GM12891 (cell line): ENCODE data around the gene STK24.

Experiments used
- DNase-seq: peaks from one replicate; pipeline ENCODE4 v3.0.0; 2011; ENCODE audit warnings: low spot score; ENCODE audit not compliant: insufficient read length
- FAIRE-seq: peaks from 2 replicates; lab custom pipeline; 2011; peaks lifted over from hg19 to GRCh38; lab: Jason Lieb, UNC
- PAX5 ChIP-seq: IDR thresholded peaks from 2 replicates; pipeline ENCODE4 v1.6.1; 2011; ENCODE audit warnings: low read length, moderate library complexity, mild to moderate bottlenecking; ENCODE audit not compliant: insufficient read depth, severe bottlenecking
- POLR2A ChIP-seq: IDR thresholded peaks from 2 replicates; pipeline ENCODE4 v1.6.1; 2011; ENCODE audit warnings: low read depth, low read length, control low read depth
- POLR2AphosphoS5 ChIP-seq: IDR thresholded peaks from 2 replicates; pipeline ENCODE4 v1.6.1; 2011; ENCODE audit warnings: low read depth, low read length, control low read depth
- POU2F2 ChIP-seq: IDR thresholded peaks from 2 replicates; pipeline ENCODE4 v1.6.1; 2011; ENCODE audit warnings: low read depth, mild to moderate bottlenecking, control low read depth, low read length, moderate library complexity
- SPI1 ChIP-seq: IDR thresholded peaks from 2 replicates; pipeline ENCODE4 v1.6.1; 2011; ENCODE audit warnings: low read depth, low read length, control low read depth
- TAF1 ChIP-seq: IDR thresholded peaks from 2 replicates; pipeline ENCODE4 v1.6.1; 2011; ENCODE audit warnings: low read depth, low read length, control low read depth

The STK24 gene

DNA sequence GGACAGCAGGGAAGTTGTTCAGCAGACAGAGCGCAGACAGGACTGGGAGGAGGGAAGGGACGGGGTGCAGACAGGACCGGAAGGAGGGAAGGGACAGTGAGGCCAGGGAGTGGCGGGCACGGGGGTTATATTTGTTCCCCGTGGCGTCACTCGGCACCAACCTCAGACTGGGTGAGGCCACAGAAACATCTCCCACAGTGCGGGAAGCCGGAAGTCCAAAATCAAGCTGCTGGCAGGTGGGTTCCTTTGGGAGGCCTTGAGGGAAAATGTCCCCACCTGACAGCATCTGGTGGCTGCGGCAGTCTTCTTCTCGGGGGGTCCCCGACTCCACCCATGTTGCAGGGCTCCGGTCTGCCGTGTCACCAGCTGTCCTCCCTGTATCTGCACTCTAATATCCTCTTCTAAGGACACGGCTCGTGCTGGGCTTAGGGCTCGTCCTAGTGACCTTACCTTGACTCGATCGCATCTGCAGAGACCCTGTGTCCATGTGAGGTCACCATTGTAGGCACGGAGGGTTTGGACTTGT, 133.0 kb downstream of the STK24 start:
- peak; percentile 5 for FAIRE-seq
- no peak for DNase-seq
- no peak for TF ChIP-seq POLR2AphosphoS5
- TF ChIP-seq POU2F2 = no peak
- TF ChIP-seq SPI1 = no peak
- TF ChIP-seq TAF1 = no peak
- TF ChIP-seq PAX5 = no peak
- no peak for TF ChIP-seq POLR2A

DNA sequence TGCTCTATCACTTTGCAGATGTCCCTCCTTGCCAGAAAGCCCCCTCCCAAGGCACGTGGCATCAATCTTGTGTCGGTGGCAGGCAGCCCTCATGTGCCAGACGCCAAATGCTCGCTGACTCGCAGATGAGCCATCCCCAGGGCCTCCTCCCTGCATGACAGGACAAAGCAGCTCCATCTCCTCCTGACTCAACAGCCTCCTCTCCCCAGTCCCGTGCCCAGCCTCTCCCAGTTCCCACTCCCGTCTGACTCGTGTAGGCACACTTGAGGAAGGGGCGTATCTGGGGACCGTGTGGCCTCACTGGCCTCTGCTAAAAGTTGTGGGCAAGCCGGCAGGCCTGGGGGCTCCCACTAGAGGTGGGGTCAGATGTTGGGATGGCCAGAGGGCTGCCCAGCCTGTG, 133.6 kb downstream of the STK24 start:
- TF ChIP-seq SPI1 (no peak), PAX5 (no peak), POU2F2 (no peak), POLR2AphosphoS5 (no peak), POLR2A (no peak), TAF1 (no peak)
- DNase-seq (no peak), FAIRE-seq (no peak)

DNA sequence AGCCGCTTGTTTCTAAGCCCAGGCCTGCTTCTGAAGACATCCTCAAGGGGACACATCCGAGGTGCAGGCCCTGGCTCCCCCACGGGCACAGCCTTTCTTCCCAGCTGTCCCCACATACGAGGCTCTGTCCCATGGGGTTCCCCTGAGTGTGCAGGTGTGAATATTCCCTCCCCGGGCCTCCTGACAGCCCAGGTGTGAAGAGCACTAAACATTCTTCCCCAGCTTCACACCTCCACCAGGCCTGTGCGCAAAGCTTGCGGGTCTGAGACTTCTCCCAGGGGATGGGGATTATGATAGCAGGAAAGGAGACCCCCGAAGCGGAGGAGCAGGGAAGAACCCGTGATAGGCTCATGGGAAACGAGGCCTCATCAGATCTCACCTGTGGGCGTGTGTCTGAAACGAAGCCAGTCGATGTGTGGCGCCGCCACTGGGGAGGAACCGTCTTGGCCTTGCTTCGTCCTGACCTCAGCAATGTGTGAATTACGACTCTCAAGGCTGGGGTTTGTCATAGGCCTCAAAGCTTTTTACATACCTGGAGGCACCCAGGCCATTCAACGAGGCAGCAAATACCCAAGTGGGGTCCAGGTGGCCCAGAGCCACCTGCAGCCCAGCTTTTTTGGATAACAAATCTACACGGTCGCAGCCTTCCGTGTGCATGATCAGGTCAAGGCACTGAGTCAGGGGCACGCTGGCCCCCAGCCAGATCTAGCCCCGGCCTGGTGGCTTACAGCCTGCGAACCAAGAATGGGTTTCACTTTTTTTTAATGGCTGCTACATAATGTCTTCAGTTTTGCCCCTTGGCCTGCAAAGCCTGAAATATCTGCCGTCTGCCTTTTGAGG, 134.3 kb downstream of the STK24 start:
- FAIRE-seq (no peak), DNase-seq (no peak)
- TF ChIP-seq POLR2A (no peak), TAF1 (no peak)

DNA sequence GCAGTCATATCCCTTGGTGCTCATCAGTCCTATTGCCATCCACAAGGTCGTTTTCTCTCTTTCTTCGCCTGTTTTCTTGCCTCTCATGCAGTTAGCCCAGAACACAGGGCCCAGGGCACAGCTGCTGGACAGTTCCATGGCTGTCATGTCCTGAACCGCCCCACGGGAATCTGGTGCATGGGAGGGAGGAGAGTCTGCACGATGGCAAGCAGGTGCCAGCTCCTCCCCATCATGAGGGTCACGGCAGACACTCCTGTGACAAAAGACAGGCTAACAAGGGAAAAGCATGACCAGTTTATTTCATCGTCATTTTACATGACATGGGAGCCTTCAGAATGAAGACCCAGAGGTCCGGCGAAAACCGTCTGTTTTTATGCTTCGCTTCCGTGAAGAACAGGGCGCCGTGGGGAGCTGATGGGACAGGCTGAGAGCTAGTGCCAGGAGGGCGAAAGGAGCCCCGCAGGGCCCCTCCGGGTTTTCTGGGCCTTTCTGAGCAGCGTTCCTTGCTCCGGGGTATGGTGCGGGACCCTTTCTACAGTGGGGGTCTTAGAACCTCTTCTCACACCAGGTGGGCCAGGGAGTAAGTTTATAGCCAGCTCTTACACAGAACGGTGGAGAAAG, 135.7 kb downstream of the STK24 start:
- no peak for TF ChIP-seq SPI1
- FAIRE-seq (no peak), DNase-seq (no peak)

DNA sequence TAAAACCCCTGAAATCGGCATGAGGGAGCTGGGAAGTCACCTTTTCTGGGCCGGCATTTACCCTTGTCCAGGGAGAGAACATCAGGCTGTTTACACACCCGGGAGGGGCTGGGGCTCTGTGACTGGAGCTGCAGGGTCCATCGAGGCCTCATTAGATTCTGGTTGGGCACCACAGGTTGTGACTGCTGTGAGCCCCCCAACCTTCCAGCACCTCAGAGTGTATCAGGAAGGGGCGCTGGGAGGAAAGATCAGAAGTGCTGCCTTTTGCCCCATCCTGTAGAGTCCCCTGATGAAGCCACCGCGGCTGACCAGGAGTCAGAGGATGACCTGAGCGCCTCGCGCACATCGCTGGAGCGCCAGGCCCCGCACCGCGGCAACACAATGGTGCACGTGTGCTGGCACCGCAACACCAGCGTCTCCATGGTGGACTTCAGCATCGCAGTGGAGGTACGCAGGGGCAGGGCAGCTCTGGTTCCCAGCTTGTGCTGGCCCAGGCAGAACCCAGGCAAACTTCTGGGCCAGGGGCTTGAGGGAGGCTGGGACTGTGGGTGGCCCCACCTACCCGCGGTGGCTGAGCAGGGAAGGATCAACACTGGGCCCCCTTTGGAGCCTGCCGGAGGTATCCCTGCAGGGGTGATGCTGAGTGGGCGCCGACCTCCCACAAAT, 136.4 kb downstream of the STK24 start:
- FAIRE-seq = no peak
- no peak for DNase-seq
- TF ChIP-seq TAF1 (no peak), POU2F2 (no peak), POLR2A (no peak), SPI1 (no peak)

DNA sequence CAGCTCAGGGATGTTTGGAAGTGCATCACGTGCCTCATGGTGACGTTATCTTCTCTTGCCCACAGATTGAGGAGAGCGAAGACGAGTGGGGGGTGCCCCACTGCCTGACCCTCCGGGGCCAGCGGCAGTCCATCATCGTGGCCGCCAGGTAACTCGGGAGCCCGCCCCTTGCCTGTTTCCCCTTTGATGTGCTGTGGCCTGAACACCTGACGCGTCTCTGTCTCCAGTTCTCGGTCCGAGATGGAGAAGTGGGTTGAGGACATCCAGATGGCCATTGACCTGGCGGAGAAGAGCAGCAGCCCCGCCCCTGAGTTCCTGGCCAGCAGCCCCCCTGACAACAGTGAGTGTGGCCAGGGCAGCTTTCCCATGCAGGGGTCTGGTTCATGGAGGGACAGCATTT, 137.0 kb downstream of the STK24 start:
- DNase-seq (no peak), FAIRE-seq (no peak)
- TF ChIP-seq TAF1 = no peak

DNA sequence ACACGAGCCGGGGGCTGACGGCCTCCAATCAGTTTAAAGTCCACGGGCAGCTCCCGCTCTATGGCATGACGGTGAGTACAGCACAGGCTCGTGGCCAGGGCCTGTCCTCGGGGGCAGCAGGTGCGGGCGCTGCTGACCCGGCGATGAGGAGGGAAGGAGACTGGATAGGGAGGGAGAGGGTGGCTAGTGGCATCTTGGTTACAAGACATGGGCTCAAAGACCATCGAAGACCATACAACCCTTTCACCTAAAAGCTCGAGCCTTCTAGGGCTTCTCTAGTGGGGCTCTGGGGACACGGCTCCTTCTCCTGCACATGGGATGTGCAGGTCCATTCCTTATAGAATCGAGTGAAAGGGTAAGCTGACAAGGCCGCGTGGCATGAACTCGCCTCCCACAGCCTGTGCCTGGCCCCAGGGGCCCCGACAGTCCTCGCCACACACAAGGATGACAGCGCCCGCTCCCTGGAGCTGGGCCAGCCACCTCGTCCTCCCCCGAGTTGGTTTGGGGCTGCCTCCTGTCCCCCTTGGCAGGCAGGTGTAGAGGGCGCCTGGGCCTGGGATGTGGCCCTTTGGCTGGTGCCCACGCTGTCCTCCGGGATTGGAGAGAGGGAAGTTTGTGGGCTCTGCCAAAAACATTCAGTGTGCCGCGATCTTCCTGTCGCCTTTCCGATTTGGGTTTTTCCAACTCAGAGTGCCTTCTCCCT, 137.6 kb downstream of the STK24 start:
- TF ChIP-seq POLR2AphosphoS5 = no peak
- DNase-seq (no peak), FAIRE-seq (no peak)

DNA sequence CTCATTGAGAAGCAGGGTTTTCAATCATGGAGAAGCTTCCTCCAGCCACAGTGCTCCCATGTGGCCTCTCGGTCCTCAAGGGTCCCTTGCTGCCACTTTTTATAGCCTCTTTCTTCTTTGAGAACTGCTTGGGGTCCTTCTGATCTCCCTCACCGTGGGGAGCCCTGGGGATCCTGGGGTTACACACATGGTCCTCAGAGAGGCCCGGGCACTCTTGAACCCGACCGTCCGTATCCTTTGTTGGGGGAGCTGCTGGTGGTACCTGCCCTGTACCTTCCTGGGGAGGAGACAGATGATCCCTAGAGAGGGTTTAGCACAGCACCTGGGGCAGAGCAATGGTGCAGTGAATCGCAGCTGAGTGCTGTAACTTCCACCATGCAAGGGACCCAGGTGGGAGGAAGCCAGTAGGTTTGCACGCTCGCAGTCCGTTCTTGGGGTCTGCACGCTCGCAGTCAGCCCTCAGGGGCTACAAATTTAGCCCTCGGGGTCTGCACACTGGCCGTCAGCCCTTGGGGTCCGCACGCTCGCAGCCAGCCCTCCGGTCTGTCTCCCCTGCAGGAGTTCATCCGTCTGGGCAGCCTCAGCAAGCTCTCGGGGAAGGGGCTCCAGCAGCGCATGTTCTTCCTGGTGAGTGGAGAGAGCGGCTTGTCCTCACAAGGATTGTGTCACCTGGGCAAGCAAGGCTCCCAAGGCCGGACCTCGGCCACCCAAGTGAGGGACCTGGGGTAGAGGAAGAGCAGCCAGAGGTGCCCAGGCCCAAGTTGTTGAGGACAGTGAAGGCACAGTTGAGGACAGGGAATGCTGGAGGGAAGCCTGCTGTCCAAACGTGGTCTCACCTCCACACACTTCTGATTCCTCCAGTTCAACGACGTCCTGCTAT, 138.4 kb downstream of the STK24 start:
- DNase-seq (no peak), FAIRE-seq (no peak)
- TF ChIP-seq POLR2AphosphoS5 = no peak
- TF ChIP-seq PAX5 = no peak
- no peak for TF ChIP-seq TAF1

DNA sequence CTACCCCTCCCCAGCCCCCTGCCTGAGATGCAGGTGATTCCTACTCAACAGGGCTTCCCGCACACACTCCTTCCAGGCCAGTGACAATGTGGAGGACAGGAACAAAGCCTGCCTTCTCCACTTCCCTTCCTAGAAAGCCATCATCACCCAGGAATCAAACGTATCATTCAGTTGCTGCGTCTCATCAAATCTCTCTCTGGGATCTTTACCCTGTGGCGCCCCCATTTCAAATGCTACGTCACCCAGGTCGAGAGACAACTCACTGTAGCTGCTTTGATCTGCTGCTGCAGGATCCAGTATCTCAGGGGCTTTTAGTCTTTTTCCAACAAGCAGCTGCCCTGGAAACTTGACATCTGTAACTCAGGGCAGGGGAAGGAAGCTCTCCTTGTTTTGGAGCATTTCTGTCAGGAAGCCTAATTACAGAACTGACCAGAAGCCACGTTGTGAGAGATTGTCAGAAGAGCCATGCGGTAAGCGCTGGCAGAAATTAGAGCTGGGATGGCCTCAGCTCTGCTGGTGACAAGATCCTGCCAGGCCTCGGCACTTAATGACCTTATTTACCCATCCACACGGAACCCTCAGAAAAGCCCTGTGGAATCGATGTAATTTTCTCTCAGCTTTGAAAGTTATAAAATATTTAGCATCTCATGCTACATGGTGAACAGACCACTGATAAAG, 140.5 kb downstream of the STK24 start:
- TF ChIP-seq SPI1 (no peak), POLR2A (no peak), TAF1 (no peak), POU2F2 (no peak), PAX5 (no peak), POLR2AphosphoS5 (no peak)

More for the DNA sequence above, 140.5 kb downstream of the STK24 start:
- no peak for FAIRE-seq
- no peak for DNase-seq
